Activated B cell treated with CpG ODN at 0.5 μM for 24 hours (primary cell): Measurements from ENCODE around the gene FAM187B. TPM values are rescaled to one million over a fixed set of nuclear protein-coding genes. Genes with fewer than 3 reads are reported as not detected.

Experiments used
- ATAC-seq: fragments of 200-7000 bp; cut with Tn5 transposase; one replicate; pipeline ENCODE4 v1.10.0; 2021; ENCODE audit warnings: low read depth, mild to moderate bottlenecking, moderate library complexity
- CTCF ChIA-PET: fragments of 350-600 bp; sonication (Branson Sonifier 250); formaldehyde crosslinking; loops from one replicate; lab custom pipeline; 2021; ENCODE audit warnings: antibody characterized with exemption; lab: Charles Lee
- POLR2A ChIA-PET: fragments of 350-600 bp; sonication (Branson Sonifier 250); formaldehyde crosslinking; loops from one replicate; lab custom pipeline; 2021; ENCODE audit warnings: antibody characterized with exemption; lab: Charles Lee
- DNase-seq: peaks from one replicate; pipeline ENCODE4 v3.0.0; 2022
- H3K27ac Mint-ChIP-seq: one replicate; pipeline ENCODE4 v1.8.0; 2020; ENCODE audit warnings: mixed read lengths
- H3K27me3 Mint-ChIP-seq: one replicate; pipeline ENCODE4 v1.8.0; 2021; ENCODE audit warnings: mixed read lengths
- H3K36me3 Mint-ChIP-seq: one replicate; pipeline ENCODE4 v1.8.0; 2021; ENCODE audit warnings: low read depth, mixed read lengths
- H3K4me1 Mint-ChIP-seq: one replicate; pipeline ENCODE4 v1.8.0; 2021; ENCODE audit warnings: mixed read lengths
- H3K4me3 Mint-ChIP-seq: one replicate; pipeline ENCODE4 v1.8.0; 2020; ENCODE audit warnings: mild to moderate bottlenecking, mixed read lengths
- H3K9me3 Mint-ChIP-seq: one replicate; pipeline ENCODE4 v1.8.0; 2020; ENCODE audit warnings: mixed read lengths
- intact Hi-C: fragments of 100-400 bp; cut with micrococcal nuclease; formaldehyde crosslinking; loops from one replicate; pipeline ENCODE4 v1.15.1; 2024
- total RNA-seq: library from RNA; stranded (reverse); gene quantifications from 2 replicates; pipeline ENCODE4 v1.2.3, GENCODE V29; 2022
- TF ChIP-seq, protein P1 (sequence below): fragments of 200-600 bp; IDR thresholded peaks from one replicate; pipeline ENCODE4 v1.8.0; 2022; ENCODE audit warnings: antibody characterized with exemption, mild to moderate bottlenecking

Gene FAM187B
- total RNA-seq, 1 donor from 2014 or later, result not detected

DNA sequence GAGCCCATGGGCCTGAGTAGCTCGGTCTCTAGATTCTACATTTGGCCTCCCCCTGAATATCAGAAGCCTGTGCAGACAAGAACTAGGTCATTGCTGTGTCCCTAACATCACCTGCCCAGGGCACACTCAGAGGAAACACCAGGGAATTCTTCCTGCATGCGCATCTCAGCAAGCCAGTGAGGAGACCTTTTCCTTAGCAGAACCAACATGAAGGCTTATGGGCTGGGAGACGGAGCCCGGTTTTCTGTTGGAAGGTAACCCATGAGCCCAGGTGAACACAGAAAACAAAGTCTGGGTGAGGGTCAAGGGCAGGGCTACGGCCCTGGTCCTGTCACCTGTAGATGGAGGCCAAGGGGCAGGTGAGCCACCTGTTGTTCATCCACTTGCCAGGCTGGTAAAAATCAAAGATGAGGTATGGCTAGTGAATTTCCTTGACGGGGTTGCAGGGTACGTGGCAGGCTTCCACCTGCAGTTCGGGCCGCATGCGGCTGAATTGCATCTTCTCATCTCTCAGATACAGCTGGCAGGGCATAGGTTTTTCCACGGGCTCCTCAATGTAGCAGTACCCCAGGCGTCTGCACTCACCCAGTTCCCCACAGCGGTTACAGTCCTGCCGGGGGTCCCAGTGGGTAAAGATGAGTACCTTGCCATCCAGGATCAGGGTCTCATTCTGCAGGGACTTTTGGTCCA lies 3.6 kb upstream of the FAM187B start:
- intact Hi-C loops, result no loop called here

DNA sequence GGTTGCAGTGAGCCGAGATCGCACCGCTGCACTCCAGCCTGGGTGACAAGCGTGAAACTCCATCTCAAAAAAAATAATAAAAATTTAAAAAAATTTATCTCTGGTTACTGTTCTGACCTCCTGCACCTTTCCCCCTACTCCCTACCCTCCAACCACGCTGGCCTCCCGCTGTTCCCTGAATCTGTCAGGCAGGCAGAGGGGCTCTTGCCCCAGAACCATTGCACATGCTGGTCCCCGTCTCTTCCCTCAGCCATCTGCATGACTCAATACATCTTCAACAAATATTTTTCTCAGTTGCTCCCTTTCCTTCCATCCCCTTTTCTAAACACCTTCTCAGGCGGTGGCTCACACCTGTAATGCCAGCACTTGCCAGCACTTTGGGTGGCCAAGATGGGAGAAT lies 1.1 kb upstream of the FAM187B start:
- H3K27ac Mint-ChIP-seq, result no peak overlapping the region

More for the DNA sequence above, 3.6 kb upstream of the FAM187B start:
- ChIA-PET POLR2A (interaction anchor here (0.7 kb wide), 2 partner anchors 40 to 53 kb away, joined by 3 read pairs; no protein-coding TSS in a partner anchor), CTCF (no interaction called here)
- Mint-ChIP-seq H3K9me3 (no peaks in the 10 kb centered on the region), H3K27me3 (no peaks in the 10 kb centered on the region), H3K4me1 (peaks cover 8% of the 10 kb centered on the region), H3K36me3 (no peaks in the 10 kb centered on the region), H3K4me3 (no peak overlapping the region), H3K27ac (no peak overlapping the region)
- DNase-seq (no peak), ATAC-seq (no peak)
- TF ChIP-seq, protein P1, sequence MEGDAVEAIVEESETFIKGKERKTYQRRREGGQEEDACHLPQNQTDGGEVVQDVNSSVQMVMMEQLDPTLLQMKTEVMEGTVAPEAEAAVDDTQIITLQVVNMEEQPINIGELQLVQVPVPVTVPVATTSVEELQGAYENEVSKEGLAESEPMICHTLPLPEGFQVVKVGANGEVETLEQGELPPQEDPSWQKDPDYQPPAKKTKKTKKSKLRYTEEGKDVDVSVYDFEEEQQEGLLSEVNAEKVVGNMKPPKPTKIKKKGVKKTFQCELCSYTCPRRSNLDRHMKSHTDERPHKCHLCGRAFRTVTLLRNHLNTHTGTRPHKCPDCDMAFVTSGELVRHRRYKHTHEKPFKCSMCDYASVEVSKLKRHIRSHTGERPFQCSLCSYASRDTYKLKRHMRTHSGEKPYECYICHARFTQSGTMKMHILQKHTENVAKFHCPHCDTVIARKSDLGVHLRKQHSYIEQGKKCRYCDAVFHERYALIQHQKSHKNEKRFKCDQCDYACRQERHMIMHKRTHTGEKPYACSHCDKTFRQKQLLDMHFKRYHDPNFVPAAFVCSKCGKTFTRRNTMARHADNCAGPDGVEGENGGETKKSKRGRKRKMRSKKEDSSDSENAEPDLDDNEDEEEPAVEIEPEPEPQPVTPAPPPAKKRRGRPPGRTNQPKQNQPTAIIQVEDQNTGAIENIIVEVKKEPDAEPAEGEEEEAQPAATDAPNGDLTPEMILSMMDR, result no peak

DNA sequence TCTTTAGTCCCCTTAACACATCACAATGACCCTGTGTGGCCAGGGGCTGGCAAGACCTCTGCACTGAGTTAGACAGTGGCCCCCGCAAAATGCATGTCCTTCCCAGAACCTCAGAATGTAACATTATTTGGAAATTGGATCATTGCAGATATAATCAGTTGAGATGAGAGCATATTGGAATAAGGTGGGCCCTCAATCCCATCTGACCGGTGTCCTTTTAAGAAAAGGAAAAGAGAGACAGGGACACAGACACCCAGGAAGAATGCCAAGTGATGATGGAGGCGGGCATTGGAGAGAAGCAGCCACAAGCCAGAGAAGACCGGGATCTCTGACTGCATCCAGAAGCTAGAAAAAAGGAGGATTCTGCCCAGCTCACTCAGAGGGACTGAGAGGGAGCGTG lies 1.8 kb downstream of the FAM187B start:
- TF ChIP-seq, protein P1, result no peak
- POLR2A ChIA-PET, result interaction anchor here (0.5 kb wide), 1 partner anchor 429 kb away, joined by 4 read pairs; no protein-coding TSS in a partner anchor
- H3K36me3 Mint-ChIP-seq, result no peaks in the 10 kb centered on the region
- no peak overlapping the region for H3K27ac Mint-ChIP-seq
- intact Hi-C loops, result no loop called here
- CTCF ChIA-PET, result no interaction called here
- DNase-seq (peak; percentile 0), ATAC-seq (no peak)
- H3K27me3 Mint-ChIP-seq, result no peaks in the 10 kb centered on the region
- H3K4me3 Mint-ChIP-seq, result no peak overlapping the region
- no peaks in the 10 kb centered on the region for H3K9me3 Mint-ChIP-seq
- peaks cover 26% of the 10 kb centered on the region for H3K4me1 Mint-ChIP-seq

More for the DNA sequence above, 1.1 kb upstream of the FAM187B start:
- Mint-ChIP-seq H3K9me3 (no peaks in the 10 kb centered on the region), H3K27me3 (no peaks in the 10 kb centered on the region), H3K4me1 (peaks cover 15% of the 10 kb centered on the region), H3K4me3 (no peak overlapping the region), H3K36me3 (no peaks in the 10 kb centered on the region)
- intact Hi-C loops, result no loop called here
- CTCF ChIA-PET, result interaction anchor here (0.9 kb wide), 1 partner anchor 239 kb away, joined by 4 read pairs; no protein-coding TSS in a partner anchor
- TF ChIP-seq, protein P1, result no peak
- ATAC-seq, result no peak
- DNase-seq, result no peak
- POLR2A ChIA-PET, result no interaction called here

DNA sequence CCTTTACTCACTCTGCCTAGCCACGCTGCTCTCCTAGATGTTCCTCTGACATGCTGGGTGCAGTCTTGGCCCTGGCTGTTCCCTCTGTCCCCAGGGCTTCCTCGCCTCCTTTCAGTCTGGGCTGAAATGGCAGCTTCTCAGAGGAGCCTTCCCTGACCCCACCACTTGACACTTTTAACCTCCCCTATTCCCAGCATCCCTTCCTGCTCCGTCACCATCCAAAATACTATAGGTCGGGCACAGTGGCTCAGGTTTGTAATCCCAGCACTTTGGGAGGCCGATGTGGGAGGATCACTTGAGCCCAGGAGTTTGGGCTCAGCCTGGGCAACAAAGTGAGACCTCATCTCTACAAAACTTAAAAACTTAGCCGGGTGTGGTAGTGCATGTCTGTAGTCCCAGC lies 2.6 kb downstream of the FAM187B start:
- ChIA-PET POLR2A (interaction anchor here (0.6 to 1.7 kb wide), 2 partner anchors 21 to 108 kb away, joined by 3 to 4 read pairs; no protein-coding TSS in a partner anchor), CTCF (interaction anchor here (0.8 kb wide), 1 partner anchor 158 kb away, joined by 3 read pairs; no protein-coding TSS in a partner anchor)
- no peaks in the 10 kb centered on the region for H3K9me3 Mint-ChIP-seq
- no peaks in the 10 kb centered on the region for H3K36me3 Mint-ChIP-seq
- peaks cover 26% of the 10 kb centered on the region for H3K4me1 Mint-ChIP-seq
- no peaks in the 10 kb centered on the region for H3K27me3 Mint-ChIP-seq
- H3K27ac Mint-ChIP-seq, result no peak overlapping the region
- ATAC-seq (no peak), DNase-seq (peak; percentile 4)
- TF ChIP-seq, protein P1, result no peak
- intact Hi-C loops, result no loop called here
- H3K4me3 Mint-ChIP-seq, result no peak overlapping the region
